CD4-positive, alpha-beta T cell treated with Interleukin-6 for 4 hours (primary cell): ENCODE results near the gene CELF3.
"Not testable (repeated sequence)": the region's sequence is repeated elsewhere in the genome, so short reads cannot be mapped to it uniquely, and the experiment has no call there.

Experiments used
- DNase-seq: peaks from one replicate; pipeline ENCODE4 v3.0.0-alpha.2; 2020; ENCODE audit warnings: mixed read lengths

The CELF3 gene

DNA sequence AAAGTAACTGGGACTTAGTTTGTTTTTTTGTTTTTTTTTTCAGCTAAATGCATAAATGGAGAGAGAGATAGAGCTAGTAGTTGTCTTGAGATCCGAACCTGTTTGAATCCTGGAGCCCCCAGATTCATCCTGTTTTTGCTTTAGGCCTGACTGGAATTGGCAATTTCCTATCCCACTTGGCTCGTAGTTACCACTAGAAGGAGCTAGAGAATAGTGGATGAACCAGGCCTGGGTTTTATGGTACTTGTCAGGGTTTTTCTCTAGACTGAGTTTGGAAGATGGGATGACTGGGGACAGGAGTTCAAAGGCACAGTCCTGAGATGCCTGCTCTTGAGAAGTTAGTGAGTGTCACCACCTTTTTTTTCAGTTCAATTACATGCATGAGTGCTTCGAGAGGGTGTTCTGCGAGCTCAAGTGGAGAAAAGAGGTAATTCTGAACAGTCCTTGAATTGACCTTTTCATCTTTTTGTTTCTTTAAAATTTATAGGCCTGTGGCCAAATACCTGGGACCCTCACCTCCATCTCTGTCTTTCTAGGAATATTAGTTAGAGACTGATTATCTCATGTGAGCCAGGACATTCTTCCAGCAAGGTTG lies 23.4 kb downstream of the CELF3 start:
- no peak for DNase-seq

DNA sequence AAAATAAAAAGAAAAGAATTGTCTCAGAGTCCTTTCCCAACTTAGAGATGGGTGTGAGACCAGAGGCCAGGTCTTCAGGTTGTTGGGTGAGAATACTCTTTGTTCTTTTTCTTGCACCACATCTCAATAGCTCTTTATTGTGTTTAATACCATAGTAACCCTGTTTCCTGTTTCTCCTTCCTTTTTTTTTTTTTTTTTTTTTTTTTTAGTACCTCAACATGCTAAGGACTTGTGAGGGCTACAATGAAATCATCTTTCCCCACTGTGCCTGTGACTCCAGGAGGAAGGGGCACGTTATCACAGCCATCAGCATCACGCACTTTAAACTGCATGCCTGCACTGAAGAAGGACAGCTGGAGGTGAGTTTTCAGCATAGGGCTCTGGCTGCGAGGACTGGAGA lies 24.4 kb downstream of the CELF3 start:
- DNase-seq = no peak

DNA sequence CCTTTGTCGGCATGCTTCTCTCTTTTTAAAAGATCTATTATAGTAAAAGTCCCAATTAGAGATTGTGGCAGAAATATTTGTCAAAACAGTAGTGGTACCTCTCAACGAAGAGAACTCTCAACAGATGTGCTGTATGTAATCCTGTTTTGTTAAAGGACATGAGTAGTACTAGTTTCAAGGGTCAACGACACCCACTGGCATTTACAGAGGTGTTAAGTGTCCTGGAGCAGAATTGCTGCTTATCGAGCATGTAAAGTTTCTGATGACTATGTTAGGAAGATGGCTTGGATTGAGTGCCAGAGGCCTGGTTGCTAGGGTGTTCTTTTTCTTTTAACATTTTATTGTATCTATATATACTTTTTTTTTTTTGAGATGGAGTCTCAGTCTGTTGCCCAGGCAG lies 27.1 kb downstream of the CELF3 start:
- DNase-seq = no peak

DNA sequence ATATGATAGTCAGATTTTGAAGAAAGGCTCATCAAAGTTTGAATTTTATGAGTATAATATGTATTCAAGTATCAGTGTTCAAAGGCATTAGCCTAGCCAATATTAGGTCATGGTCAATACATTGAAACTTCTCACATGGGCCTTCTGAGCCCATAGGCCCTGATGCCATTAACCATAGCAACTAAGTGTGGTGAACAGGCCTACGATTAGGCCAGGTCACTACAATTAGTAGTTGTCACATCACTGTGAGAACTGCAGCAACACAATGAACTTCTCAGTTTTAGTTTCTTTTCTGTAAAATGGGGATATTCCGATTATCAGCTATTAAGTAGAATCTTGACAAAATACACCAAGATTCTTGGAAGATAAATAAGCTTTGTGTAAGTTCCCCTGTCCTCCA lies 30.0 kb downstream of the CELF3 start:
- no peak for DNase-seq

DNA sequence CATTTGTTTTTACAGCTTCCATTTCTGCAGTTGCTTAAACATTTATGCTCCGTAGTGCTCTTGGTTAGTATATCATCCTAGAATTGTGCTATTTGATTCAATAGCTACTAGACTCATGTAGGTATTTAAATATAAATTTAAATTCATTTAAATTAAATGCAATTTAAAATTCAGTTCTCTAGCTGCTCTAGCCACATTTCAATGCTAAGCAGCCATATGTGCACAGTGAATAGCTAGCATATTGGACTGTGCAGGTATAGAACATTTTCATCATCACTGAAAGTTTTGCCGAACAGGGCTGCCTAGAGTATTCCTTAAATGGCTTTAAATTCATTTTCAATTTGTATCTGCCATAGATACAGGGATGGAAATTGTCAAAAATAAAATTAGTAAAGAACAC lies 32.5 kb downstream of the CELF3 start:
- DNase-seq = no peak

DNA sequence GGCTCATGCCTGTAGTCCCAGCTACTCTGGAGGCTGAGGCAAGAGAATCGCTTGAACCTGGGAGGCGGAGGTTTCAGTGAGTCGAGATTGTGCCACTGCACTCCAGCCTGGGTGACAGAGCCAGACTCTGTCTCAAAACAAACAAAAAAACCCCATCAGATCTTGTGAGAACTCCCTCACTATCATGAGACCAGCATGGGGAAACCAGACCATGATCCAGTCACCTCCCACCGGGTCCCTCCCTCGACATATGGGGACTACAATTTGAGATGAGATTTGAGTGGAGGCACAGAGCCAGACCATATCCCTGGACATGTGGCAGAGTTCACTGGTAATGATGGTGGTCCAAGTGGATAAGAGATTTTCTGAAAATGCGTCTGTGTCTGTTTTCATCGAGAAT lies 33.7 kb downstream of the CELF3 start:
- not testable (repeated sequence) for DNase-seq

DNA sequence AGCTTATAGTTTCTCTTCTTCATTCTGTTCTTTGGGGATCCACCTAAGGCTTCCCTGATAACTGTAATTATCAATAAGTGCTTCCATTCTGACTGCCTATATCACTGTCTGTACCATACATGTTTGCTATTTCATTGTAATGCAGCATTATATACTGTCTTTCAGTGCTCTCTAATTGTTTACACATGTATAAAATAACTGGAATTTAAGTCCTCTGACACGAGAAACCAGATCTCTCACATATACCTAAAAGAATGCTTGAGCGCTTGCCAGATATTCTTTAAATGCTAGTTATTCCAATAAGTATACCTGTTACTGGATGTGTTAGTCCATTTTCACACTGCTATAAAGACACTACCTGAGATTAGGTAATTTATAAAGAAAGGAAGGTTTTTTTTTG lies 34.7 kb downstream of the CELF3 start:
- no peak for DNase-seq

DNA sequence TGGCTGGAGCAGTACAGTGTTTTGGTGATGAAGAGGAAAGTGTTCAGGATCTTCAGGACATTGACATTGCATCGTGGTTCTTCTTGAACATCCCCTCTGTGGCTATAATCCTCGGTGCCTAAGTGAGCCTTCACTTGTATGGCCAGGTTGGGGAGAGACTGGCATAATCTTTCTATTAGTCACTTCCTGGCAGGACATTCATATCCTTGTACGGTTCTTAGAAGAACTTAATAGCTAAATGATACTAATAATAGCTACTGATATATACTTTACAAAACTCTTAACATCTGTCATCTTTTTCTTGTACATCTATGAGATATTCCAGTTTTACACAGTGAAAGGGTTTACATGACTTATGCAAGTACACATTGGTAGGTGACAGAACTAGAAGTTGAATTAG lies 35.8 kb downstream of the CELF3 start:
- DNase-seq = no peak

DNA sequence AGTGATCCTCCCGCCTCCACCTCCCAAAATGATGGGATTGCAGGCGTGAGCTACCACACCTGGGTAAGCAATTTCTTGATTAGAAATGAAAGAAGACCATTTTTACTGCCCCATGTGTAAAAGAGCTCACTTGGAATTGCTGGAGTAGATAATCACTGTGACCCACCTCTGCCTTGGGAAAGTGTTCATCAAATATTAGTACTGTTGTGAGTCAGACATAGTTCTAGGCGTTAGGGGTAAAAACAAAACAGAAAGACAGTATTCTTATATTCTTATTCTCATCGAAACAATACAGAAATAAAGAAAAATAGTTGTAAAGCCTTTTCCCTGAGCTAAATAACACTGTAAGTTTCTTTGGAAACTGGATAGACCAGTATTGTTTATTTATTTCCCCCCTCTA lies 36.2 kb downstream of the CELF3 start:
- no peak for DNase-seq

DNA sequence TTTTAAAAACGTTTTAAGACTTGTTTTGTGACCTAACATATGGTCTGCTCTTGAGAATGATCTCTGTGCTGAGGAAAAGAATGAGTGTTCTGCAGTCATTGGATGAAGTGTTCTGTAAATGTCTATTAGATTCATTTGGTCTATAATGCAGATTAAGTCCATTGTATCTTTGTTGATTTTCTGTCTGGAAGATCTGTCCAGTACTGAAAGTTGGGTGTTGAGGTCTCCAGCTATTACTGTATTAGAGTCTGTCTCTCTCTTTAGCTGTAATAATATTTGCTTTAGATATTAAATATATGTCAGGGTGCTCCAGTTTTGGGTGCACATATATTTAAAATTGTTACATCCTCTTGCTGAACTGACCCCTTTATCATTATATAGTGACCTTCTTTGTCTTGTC lies 43.2 kb downstream of the CELF3 start:
- no peak for DNase-seq

DNA sequence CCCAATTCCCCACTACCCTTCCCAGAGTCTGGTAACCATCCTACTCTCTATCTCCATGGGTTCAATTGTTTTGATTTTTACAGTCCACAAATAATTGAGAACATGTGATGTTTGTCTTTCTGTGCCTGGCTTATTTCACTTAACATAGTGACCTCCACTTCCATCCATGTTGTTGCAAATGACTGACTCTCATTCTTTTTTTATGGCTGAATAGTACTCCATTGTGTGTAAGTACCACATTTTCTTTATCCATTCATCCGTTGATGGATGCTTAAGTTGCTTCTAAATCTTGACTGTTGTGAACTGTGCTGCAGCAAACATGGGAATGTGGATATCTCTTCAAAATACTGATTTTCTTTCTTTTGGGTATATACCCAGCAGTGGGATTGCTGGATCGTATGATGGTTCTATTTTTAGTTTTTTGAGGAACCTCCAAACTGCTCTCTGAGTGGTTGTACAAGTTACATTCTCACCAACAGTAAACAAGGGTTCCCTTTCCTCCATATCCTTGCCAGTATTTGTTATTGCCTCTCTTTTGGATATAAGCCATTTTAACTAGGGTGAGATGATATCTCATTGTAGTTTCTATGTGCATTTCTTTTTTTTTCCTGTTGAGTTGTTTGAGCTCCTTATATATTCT lies 46.4 kb downstream of the CELF3 start:
- DNase-seq = not testable (repeated sequence)

DNA sequence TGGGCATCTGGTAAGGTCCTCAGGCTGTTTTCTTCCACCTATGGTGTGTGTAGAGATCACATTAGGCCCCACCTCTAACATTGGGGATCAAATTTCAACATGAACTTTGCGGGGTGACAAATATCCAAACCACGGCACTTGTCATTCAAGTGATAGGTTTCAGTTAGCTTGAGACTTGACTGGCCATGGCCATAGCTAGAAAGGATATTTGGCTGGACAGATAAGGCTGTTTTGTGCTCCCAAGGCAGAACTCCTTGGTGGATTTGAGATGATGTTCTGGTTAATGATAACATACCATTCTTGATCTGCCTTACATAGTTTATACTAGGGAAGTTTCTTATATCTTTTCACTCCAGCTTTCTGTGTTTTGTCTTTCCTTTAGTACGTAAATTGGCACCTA lies 48.5 kb downstream of the CELF3 start:
- DNase-seq = no peak

DNA sequence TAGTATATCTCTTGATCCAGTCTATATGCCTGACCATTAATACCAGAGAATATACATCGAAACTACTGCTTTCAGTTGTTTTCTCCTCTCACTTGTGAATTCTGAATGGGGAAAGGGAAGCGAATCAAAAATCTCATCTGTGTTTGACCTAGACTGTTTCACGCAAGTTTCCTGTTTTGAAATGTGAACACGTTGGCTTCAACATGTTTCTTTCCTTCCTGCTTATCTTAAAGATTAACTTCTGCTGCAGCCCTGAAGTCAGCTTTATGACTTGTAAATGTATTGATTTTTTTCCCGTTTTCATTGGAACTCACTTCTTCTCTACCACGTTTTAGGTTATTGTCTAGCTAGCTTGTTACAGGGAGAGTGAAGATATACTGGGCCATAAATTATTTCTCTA lies 54.9 kb downstream of the CELF3 start:
- no peak for DNase-seq

DNA sequence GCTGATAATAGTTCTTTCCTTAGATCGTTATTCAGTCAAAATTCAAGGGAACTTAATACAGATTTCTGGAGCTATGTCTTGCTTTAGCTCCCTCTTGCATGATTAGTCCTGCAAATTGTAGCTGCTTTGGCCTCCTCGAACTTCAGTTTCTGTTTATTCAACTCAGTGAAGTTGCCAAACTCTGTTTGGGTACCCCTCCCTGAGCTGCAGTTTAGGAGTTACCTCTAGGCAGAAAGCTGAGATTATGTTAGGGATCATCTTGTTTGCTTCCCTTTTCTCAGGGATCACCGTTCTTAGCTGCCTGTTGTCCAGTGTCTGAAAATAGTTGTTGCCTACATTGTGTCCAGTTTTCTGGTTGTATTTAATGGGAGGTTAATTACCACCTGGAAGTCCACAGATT lies 61.2 kb downstream of the CELF3 start:
- DNase-seq = no peak

DNA sequence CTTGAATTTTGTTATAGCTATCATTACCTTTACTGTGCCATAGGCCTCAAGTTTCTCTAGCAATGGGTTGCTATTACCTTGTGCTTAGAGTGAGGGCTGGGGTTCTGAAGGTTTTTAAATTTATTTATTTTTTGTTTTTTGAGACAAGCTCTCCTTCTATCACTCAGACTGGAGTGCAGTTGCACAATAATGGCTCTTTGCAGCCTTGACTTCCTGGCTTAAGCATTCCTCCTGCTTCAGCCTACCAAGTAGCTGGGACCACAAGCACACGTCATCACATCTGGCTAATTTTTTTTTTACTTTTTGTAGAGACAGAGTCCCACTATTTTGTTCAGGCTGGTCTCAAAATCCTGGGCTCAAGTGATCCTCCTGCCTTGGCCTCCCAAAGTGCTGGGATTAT lies 63.2 kb downstream of the CELF3 start:
- no peak for DNase-seq
